Measurements from ENCODE around the gene GOLGA6D. TPM values are rescaled to one million over a fixed set of nuclear protein-coding genes. Genes with fewer than 3 reads are reported as not detected.
"Not testable (repeated sequence)": the region's sequence is repeated elsewhere in the genome, so short reads cannot be mapped to it uniquely, and the experiment has no call there.

Gene GOLGA6D
- total RNA-seq = not detected
- long read RNA-seq = 0 reads

GRCh38 chr15:75282572-75282971 lies at the start of gene GOLGA6D:
GOLGA6D (plus strand) TSS chr15:75282835; CDS start chr15:75282876, 41 bp downstream.
- H3K27me3 ChIP-seq; intact Hi-C loops (cut with DNase I); DNase-seq; H3K36me3 ChIP-seq; H3K9me3 ChIP-seq; H3K4me1 ChIP-seq; ATAC-seq; H3K27ac ChIP-seq; H3K4me3 ChIP-seq: not testable (repeated sequence)

GRCh38 chr15:75233504-75234190 lies 49.0 kb upstream of the GOLGA6D start:
- no peak for TF ChIP-seq CTCF (IDR thresholded peaks at IDR 0.05)
- DNase-seq (peak; percentile 60), ATAC-seq (no peak)
- H3K36me3 ChIP-seq = no peaks in the 10 kb centered on the region
- H3K27ac ChIP-seq = no peak overlapping the region
- intact Hi-C loops (cut with DNase I) = no loop called here
- H3K27me3 ChIP-seq = peaks cover 8% of the 10 kb centered on the region
- H3K4me1 ChIP-seq = no peaks in the 10 kb centered on the region
- H3K9me3 ChIP-seq = no peaks in the 10 kb centered on the region
- no peak overlapping the region for H3K4me3 ChIP-seq

- Histone ChIP-seq H3K4me1 (no peaks in the 10 kb centered on the region), H3K27me3 (peaks cover 8% of the 10 kb centered on the region), H3K4me3 (no peak overlapping the region), H3K9me3 (no peaks in the 10 kb centered on the region), H3K27ac (no peak overlapping the region), H3K36me3 (no peaks in the 10 kb centered on the region)
- DNase-seq = peak; percentile 47
- no peak for TF ChIP-seq CTCF (IDR thresholded peaks at IDR 0.05)
- ATAC-seq = no peak
- intact Hi-C loops (cut with DNase I) = no loop called here
Measured at GRCh38 chr15:75234191-75234810, 48.3 kb upstream of the GOLGA6D start.

GRCh38 chr15:75235051-75235673 lies 47.5 kb upstream of the GOLGA6D start:
- TF ChIP-seq CTCF (IDR thresholded peaks at IDR 0.05) = no peak
- H3K9me3 ChIP-seq = no peaks in the 10 kb centered on the region
- no peak overlapping the region for H3K27ac ChIP-seq
- no peaks in the 10 kb centered on the region for H3K4me1 ChIP-seq
- intact Hi-C loops (cut with DNase I) = no loop called here
- no peak for ATAC-seq
- no peaks in the 10 kb centered on the region for H3K36me3 ChIP-seq
- H3K27me3 ChIP-seq = peaks cover 8% of the 10 kb centered on the region
- no peak overlapping the region for H3K4me3 ChIP-seq
- peak; percentile 43 for DNase-seq

- H3K4me3 ChIP-seq = no peak overlapping the region
- ATAC-seq (no peak), DNase-seq (peak; percentile 40)
- H3K9me3 ChIP-seq = no peaks in the 10 kb centered on the region
- no peak for TF ChIP-seq CTCF (IDR thresholded peaks at IDR 0.05)
- no peaks in the 10 kb centered on the region for H3K4me1 ChIP-seq
- H3K27me3 ChIP-seq = peaks cover 8% of the 10 kb centered on the region
- no peak overlapping the region for H3K27ac ChIP-seq
- intact Hi-C loops (cut with DNase I) = no loop called here
- H3K36me3 ChIP-seq = no peaks in the 10 kb centered on the region
Measured at GRCh38 chr15:75235760-75236729, 46.6 kb upstream of the GOLGA6D start.
